ENCODE measurements around the gene GFPT2.
"Not testable (repeated sequence)": the region's sequence is repeated elsewhere in the genome, so short reads cannot be mapped to it uniquely, and the experiment has no call there.

GFPT2 gene

DNA sequence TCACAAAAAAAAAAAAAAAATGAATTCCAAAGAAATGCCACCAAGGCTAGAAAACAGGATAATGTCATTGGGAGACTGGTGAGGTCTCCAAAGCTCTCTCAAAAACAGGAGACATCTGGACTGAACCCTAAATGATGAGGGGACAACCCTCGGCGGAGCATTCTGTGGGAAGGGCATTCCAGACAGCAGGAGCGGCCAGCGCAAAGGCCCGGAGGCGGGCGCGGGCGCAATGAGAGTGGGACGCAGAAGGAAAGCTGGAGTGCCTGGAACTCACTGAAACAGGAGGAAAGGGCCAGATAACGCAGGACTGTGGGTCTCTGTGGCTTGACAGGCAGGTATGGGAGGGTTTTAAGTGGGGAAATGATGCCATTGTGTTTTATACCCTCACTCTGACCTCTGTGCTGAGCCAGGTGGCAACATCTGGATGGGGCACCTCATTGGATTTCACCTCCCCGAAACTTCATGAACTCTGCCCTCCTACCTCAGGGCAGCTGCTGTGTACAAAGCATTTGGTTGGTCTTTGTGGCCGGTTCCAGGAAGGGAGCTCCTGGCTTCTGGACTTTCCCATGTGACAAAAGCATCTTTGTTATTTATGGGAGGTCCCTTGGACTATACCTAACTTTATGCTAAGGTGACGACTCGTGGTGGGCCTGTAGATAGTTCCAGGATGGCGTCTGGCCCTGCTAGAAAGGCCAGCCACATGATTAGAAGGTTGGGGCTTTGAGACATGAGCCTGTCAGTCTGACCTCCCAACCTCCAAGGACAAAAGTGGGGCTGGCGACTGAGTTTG is 49.7 kb downstream of the GFPT2 start:
- no peak for DNase-seq

DNA sequence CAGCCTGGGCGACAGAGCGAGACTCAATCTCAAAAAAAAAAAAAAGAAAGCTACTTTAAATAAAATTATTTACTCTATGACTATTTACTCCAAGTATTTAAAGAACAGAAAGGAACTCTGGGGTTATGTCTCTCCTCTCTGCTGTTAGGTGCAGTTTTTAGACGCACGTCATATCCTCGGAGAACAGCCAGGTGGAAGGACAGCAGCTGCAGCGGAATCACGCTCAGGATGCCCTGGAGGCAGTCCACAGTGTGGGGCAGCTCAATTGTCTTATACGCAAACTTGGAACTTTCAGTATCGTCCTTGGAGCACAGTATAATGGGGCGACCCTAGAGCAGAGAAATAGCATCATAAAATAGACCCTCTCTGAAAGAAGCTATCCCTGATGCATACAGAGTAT is 50.9 kb downstream of the GFPT2 start:
- no peak for DNase-seq

DNA sequence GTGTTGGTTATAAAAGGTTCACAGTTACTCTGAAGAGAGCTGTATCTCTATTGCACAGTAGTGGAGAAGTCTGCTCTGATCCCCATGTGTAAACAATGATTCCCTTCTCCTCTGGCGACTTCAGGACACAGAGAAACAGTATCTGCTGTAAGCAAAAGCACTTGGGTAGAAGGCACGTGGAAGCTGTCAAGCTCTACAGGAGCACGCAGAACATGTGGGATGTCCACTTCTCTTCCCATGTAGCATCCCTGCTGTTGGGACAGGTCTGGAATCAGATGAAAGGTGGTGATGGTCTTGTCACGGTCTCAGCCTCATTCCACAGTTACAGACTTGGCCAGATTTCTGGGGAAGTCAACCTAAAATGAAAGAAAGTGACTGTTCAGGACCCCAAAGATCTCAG is 51.9 kb downstream of the GFPT2 start:
- no peak for DNase-seq

- no peak for DNase-seq
Observed at GRCh38 chr5:180299526-180299925, 53.6 kb downstream of the GFPT2 start.

DNA sequence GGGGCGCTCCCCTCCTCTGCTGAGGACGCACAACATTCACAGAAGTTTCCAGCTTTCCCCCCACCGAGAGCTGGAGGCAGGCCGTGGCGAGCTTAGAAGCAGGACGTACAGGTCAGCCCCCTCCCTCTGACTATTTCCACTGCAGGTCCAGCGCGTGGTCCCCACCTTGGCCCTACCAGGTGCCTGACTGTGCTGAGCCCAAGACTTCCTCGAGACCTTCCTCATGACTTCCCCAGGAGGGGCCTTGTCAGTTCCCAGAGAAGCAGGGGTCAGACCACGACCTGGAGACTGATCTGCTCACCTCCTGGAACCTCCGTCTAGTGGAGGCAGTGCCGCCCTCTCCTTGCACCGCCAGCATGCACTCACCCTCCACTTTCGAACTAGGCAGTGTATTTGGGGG is 54.1 kb downstream of the GFPT2 start:
- DNase-seq: not testable (repeated sequence)

- no peak for DNase-seq
Observed at GRCh38 chr5:180297587-180298282, 55.4 kb downstream of the GFPT2 start.

DNA sequence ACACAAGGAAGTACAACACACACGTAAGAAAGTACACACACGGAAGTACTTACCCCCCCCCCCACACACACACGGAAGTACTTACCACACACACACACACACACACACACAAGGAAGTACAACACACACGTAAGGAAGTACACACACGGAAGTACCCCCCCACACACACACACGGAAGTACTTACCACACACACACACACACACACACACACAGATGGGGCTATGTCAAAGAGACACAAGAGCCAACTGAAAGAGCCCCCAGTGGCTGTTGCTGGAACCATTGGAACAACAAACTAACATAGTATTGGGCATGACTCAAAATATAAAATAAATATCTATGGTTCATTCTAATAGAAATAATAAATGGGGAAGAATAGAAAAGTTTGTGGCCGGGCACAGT is 56.4 kb downstream of the GFPT2 start:
- no peak for DNase-seq

- no peak for DNase-seq
Observed at GRCh38 chr5:180294913-180295555, 58.1 kb downstream of the GFPT2 start.

GRCh38 chr5:180294411-180294810 is 58.7 kb downstream of the GFPT2 start:
- DNase-seq: no peak

DNA sequence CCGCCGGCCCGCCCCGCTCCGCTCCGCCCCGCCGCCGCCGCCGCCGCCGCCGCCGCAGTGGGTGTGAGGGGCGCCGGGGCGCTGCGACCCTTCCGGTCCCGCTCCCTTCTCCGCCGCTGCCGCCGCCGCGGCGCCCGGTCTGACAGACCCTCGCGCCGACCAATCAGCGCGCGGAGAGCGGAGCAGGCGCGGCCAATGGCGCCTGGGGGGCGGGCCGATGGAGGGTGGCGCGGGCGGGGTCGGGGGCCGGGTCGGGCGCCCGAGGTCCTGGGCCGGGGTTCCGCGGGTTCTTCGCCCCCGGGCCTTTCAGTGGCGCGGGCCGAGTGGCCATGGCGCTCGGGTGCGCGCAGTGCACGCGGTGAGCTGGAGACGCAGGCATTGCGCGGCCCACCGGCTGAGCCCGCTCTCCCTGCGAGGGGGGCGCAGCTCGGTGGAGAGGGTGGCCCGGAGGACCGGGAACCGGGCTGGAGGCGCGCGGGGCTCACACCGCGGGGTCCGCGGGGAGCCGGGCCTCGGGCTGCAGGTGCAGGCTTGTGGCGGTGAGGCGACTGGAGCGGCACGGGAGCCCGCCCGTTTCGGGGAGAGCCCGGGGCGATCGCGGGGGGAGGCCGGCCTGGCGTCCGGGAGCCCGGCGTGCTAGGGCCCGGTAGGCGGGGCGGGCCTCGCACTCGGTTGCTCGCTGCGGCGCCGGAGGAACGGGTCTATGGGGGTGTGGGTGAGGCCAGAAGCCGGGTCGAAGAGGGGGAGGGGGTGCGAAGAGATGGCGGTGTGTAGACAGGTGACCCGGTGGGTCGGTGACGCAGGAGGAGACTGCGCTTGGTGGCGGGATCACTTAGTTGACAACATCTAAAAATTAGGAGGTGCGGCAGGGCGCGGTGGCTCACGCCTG is 60.9 kb downstream of the GFPT2 start, which contains the start of gene MAPK9:
Gene MAPK9, minus strand, starts transcription at position 141 of the 889 bp plus-strand sequence. CDS start 11,522 bp downstream, outside the sequence.
- DNase-seq: peak; percentile 54

GRCh38 chr5:180291234-180291940 is 61.7 kb downstream of the GFPT2 start:
- no peak for DNase-seq

GRCh38 chr5:180290568-180291233 is 62.4 kb downstream of the GFPT2 start:
- no peak for DNase-seq

DNA sequence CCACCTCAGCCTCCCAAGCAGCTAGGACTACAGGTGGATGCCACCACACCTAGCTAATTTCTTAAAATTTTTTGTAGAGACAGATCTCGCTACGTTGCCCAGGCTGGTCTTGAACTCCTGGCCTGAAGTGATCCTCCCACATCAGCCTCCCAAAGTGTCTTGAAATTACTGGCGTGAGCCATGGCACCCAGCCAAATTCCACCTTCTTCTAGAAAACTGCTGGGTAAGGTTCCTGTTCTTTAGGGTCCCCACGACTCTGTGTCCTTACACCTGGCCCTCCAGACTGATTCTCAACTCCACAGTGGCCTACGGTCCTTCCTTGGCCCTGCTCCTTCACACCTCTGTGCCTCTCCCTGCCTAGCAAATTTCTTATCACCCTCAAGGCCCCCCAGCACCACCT is 63.2 kb downstream of the GFPT2 start:
- DNase-seq: no peak

GRCh38 chr5:180289433-180289832 is 63.7 kb downstream of the GFPT2 start:
- no peak for DNase-seq

- no peak for DNase-seq
Observed at GRCh38 chr5:180287868-180288267, 65.3 kb downstream of the GFPT2 start.

DNA sequence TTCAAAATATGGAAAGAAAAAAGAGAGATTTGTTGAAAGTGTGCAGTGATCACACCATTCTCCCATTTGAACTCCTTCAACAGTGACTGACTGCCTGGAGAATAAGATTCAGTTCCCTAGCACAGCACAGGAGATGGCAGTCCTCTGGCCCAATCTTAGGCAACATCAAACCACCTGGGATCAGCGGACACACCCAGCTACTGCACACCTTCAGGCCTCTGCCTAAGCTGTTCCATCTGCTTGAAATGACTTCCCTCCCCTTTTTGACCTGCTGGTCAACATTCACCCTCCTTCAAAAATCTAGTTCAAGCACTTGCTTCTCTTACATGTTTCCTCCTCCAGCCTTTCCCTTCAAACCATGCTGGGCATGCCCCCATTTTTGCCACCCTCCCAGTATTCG is 65.7 kb downstream of the GFPT2 start:
- DNase-seq: no peak

- DNase-seq: no peak
Observed at GRCh38 chr5:180284149-180284548, 69.0 kb downstream of the GFPT2 start.

- no peak for DNase-seq
Observed at GRCh38 chr5:180283026-180283615, 70.0 kb downstream of the GFPT2 start.

DNA sequence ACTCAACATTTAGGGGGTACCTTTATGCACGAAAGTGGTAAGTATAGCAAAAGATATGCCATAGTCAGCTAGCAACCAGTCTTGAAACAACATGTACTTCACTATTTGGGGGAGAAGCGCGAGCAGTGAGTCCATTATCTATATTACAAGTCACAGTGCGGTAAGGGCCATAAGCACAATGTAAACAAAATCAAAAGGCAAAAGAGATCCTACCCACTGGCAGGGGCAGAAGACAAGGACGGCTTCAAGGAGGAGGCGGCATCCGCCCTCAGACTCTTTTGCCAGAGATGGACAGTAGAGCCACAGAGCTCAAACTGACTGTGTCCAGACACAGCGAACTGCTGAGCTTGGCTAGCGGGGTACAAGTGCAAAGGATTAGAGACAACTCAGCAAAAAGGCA is 70.9 kb downstream of the GFPT2 start:
- DNase-seq: no peak

DNA sequence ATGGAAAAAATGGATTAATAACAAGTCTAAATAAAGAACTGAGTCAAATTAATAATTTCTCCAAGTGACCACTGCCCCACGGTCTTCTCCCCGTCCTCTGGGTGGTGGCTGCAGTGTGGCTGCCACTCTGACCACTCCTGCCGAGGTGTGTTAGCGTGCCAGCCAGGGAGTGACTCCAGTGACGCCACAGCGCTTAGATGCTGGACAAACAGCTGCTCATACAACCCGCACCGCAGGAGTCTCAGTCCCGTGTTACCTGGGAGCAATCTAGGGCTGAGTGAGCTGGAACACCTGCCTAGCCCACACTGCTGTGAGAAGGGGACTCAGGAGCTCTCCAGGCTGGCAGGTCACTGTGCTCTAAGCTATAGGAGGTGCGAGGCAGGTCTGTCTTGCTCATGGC is 71.4 kb downstream of the GFPT2 start:
- no peak for DNase-seq

GRCh38 chr5:180274695-180275094 is 78.4 kb downstream of the GFPT2 start:
- no peak for DNase-seq
